ENCODE measurements around the gene SETD7. TPM values are rescaled to one million over a fixed set of nuclear protein-coding genes. Genes with fewer than 3 reads are reported as not detected.
"Not testable (repeated sequence)": the region's sequence is repeated elsewhere in the genome, so short reads cannot be mapped to it uniquely, and the experiment has no call there.

SETD7 gene
- polyA plus RNA-seq, 2 donors, result 9.9 to 12.0 TPM

- 63 to 82% methylated on average over 11 of the region's 11 CpGs for WGBS, 2 donors
- Histone ChIP-seq H3K27me3 (ENCODE audit: control insufficient read depth in 1 of 2, insufficient read depth in 2 of 2, low read length in 2 of 2) (no peaks in the 10 kb centered on the region), H3K9me3 (ENCODE audit: control insufficient read depth in 2 of 2, insufficient read depth in 1 of 2, low read depth in 1 of 2, low read length in 1 of 2) (no peaks in the 10 kb centered on the region), H3K4me1 (ENCODE audit: control insufficient read depth in 2 of 2, insufficient read depth in 2 of 2, low read length in 1 of 2) (no peaks in the 10 kb centered on the region), H3K27ac (ENCODE audit: low read depth in 2 of 2, low read length in 1 of 2) (no peak overlapping the region), H3K36me3 (ENCODE audit: control insufficient read depth in 2 of 2, insufficient read depth in 2 of 2, low read length in 1 of 2) (no peaks in the 10 kb centered on the region), H3K4me3 (ENCODE audit: low read depth in 1 of 2, low read length in 2 of 2) (no peak overlapping the region)
Observed at GRCh38 chr4:139484783-139485311, 71.2 kb downstream of the SETD7 start.

DNA sequence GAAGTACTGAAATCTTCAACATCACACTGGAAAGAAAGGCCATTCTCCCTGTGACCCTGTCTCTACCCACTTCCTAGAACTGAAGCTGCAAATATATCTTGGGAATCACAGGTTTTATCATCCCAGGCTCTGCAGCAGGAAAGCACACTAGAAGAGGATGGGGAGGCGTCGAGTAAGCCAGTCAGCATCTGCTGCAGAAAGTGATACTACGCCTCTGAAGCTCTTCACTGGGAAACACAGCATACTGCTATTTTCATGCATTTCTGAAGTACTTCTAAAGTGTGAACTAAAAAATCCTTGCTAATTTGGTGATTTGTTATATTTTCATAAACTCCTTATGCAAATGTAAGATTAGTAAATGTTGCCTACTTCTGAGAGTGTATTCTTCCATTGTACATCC, 73.0 kb downstream of the SETD7 start:
- H3K4me1 ChIP-seq (ENCODE audit: control insufficient read depth in 2 of 2, insufficient read depth in 2 of 2, low read length in 1 of 2), result no peaks in the 10 kb centered on the region
- no peaks in the 10 kb centered on the region for H3K9me3 ChIP-seq (ENCODE audit: control insufficient read depth in 2 of 2, insufficient read depth in 1 of 2, low read depth in 1 of 2, low read length in 1 of 2)
- no peaks in the 10 kb centered on the region for H3K36me3 ChIP-seq (ENCODE audit: control insufficient read depth in 2 of 2, insufficient read depth in 2 of 2, low read length in 1 of 2)
- no peak overlapping the region for H3K27ac ChIP-seq (ENCODE audit: low read depth in 2 of 2, low read length in 1 of 2)
- 97 to 100% methylated on average over 3 of the region's 3 CpGs for WGBS, 2 donors
- H3K27me3 ChIP-seq (ENCODE audit: control insufficient read depth in 1 of 2, insufficient read depth in 2 of 2, low read length in 2 of 2), result no peaks in the 10 kb centered on the region
- H3K4me3 ChIP-seq (ENCODE audit: low read depth in 1 of 2, low read length in 2 of 2), result no peak overlapping the region

DNA sequence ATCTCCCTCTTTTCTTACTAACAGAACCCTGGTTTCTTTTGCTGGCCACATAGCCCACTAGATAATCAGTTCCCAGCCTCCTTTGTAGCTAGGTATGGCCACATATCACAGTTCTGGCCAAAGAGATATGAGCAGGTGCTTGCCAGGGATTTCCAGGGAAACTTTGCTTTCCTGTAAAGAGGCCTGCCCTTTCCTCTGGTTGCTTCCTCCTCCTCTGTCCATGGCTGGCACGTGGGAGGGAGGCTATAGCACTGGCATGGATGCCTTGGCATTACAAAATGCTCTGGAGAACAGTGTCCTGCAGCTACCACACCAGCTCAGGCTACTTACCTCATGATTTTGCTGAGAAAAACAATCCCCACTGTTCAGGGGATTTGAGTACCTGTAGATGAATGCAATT, 74.6 kb downstream of the SETD7 start:
- Histone ChIP-seq H3K27ac (ENCODE audit: low read depth in 2 of 2, low read length in 1 of 2) (no peak overlapping the region), H3K27me3 (ENCODE audit: control insufficient read depth in 1 of 2, insufficient read depth in 2 of 2, low read length in 2 of 2) (no peaks in the 10 kb centered on the region)
- 50 to 65% methylated on average over 1 of the region's 1 CpG for WGBS, 2 donors

GRCh38 chr4:139476363-139476762, 79.7 kb downstream of the SETD7 start:
- H3K4me3 ChIP-seq (ENCODE audit: low read depth in 1 of 2, low read length in 2 of 2), result no peak overlapping the region
- no peaks in the 10 kb centered on the region for H3K9me3 ChIP-seq (ENCODE audit: control insufficient read depth in 2 of 2, insufficient read depth in 1 of 2, low read depth in 1 of 2, low read length in 1 of 2)
- H3K27me3 ChIP-seq (ENCODE audit: control insufficient read depth in 1 of 2, insufficient read depth in 2 of 2, low read length in 2 of 2), result no peaks in the 10 kb centered on the region
- 84 to 96% methylated on average over 4 of the region's 4 CpGs for WGBS, 2 donors
- H3K27ac ChIP-seq (ENCODE audit: low read depth in 2 of 2, low read length in 1 of 2), result no peak overlapping the region
- no peaks in the 10 kb centered on the region for H3K4me1 ChIP-seq (ENCODE audit: control insufficient read depth in 2 of 2, insufficient read depth in 2 of 2, low read length in 1 of 2)
- H3K36me3 ChIP-seq (ENCODE audit: control insufficient read depth in 2 of 2, insufficient read depth in 2 of 2, low read length in 1 of 2), result no peaks in the 10 kb centered on the region

More for the DNA sequence above, 74.6 kb downstream of the SETD7 start:
- Histone ChIP-seq H3K4me1 (ENCODE audit: control insufficient read depth in 2 of 2, insufficient read depth in 2 of 2, low read length in 1 of 2) (no peaks in the 10 kb centered on the region), H3K9me3 (ENCODE audit: control insufficient read depth in 2 of 2, insufficient read depth in 1 of 2, low read depth in 1 of 2, low read length in 1 of 2) (no peaks in the 10 kb centered on the region), H3K4me3 (ENCODE audit: low read depth in 1 of 2, low read length in 2 of 2) (no peak overlapping the region), H3K36me3 (ENCODE audit: control insufficient read depth in 2 of 2, insufficient read depth in 2 of 2, low read length in 1 of 2) (no peaks in the 10 kb centered on the region)

DNA sequence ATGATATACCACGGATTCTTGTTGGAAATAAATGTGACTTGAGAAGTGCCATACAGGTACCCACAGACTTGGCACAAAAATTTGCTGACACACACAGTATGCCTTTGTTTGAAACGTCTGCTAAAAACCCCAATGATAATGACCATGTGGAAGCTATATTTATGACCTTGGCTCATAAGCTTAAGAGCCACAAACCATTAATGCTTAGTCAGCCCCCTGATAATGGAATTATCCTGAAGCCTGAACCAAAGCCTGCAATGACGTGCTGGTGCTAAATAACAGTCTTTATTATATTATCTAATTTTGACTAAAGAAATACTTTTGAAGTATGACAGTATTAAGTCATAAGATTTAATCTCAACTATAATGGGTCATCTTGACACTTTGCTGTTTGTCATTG, 83.2 kb downstream of the SETD7 start:
- WGBS, 2 donors, result 77 to 79% methylated on average over 3 of the region's 3 CpGs
- Histone ChIP-seq H3K4me1 (ENCODE audit: control insufficient read depth in 2 of 2, insufficient read depth in 2 of 2, low read length in 1 of 2) (peaks cover 0 to 2% of the 10 kb centered on the region in 2 donors), H3K36me3 (ENCODE audit: control insufficient read depth in 2 of 2, insufficient read depth in 2 of 2, low read length in 1 of 2) (no peaks in the 10 kb centered on the region), H3K27me3 (ENCODE audit: control insufficient read depth in 1 of 2, insufficient read depth in 2 of 2, low read length in 2 of 2) (no peaks in the 10 kb centered on the region), H3K9me3 (ENCODE audit: control insufficient read depth in 2 of 2, insufficient read depth in 1 of 2, low read depth in 1 of 2, low read length in 1 of 2) (no peaks in the 10 kb centered on the region), H3K27ac (ENCODE audit: low read depth in 2 of 2, low read length in 1 of 2) (no peak overlapping the region), H3K4me3 (ENCODE audit: low read depth in 1 of 2, low read length in 2 of 2) (no peak overlapping the region)

GRCh38 chr4:139470997-139471665, 84.9 kb downstream of the SETD7 start:
- no peak overlapping the region for H3K27ac ChIP-seq (ENCODE audit: low read depth in 2 of 2, low read length in 1 of 2)
- peaks cover 0 to 2% of the 10 kb centered on the region in 2 donors for H3K4me1 ChIP-seq (ENCODE audit: control insufficient read depth in 2 of 2, insufficient read depth in 2 of 2, low read length in 1 of 2)
- H3K27me3 ChIP-seq (ENCODE audit: control insufficient read depth in 1 of 2, insufficient read depth in 2 of 2, low read length in 2 of 2), result no peaks in the 10 kb centered on the region
- no peaks in the 10 kb centered on the region for H3K36me3 ChIP-seq (ENCODE audit: control insufficient read depth in 2 of 2, insufficient read depth in 2 of 2, low read length in 1 of 2)
- H3K9me3 ChIP-seq (ENCODE audit: control insufficient read depth in 2 of 2, insufficient read depth in 1 of 2, low read depth in 1 of 2, low read length in 1 of 2), result no peaks in the 10 kb centered on the region
- whole genome bisulfite sequencing, 2 donors, result 94% methylated on average over 6 of the region's 6 CpGs
- no peak overlapping the region for H3K4me3 ChIP-seq (ENCODE audit: low read depth in 1 of 2, low read length in 2 of 2)

DNA sequence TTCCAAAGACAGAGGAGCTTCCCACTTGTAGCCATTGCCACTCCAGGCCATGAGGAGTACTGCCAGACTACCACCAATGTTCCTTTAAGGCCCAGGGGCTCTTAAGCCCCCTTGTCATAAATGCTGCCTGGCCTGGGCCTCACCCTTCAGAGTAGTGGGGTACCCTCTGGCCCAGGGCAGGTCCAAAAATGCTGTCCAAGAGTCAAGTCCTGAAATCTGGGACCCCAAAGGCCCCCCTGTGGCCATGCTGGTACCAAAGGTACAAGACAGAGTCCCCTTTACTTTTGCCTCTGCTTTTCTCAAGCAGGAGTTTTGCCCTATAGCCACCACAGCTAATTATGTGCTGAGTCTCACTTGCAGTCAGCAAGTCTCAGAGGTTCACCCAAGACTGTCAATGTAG, 85.7 kb downstream of the SETD7 start:
- Histone ChIP-seq H3K9me3 (ENCODE audit: control insufficient read depth in 2 of 2, insufficient read depth in 1 of 2, low read depth in 1 of 2, low read length in 1 of 2) (no peaks in the 10 kb centered on the region), H3K4me1 (ENCODE audit: control insufficient read depth in 2 of 2, insufficient read depth in 2 of 2, low read length in 1 of 2) (peaks cover 0 to 2% of the 10 kb centered on the region in 2 donors), H3K4me3 (ENCODE audit: low read depth in 1 of 2, low read length in 2 of 2) (no peak overlapping the region), H3K27ac (ENCODE audit: low read depth in 2 of 2, low read length in 1 of 2) (no peak overlapping the region), H3K36me3 (ENCODE audit: control insufficient read depth in 2 of 2, insufficient read depth in 2 of 2, low read length in 1 of 2) (no peaks in the 10 kb centered on the region), H3K27me3 (ENCODE audit: control insufficient read depth in 1 of 2, insufficient read depth in 2 of 2, low read length in 2 of 2) (no peaks in the 10 kb centered on the region)

- Histone ChIP-seq H3K36me3 (ENCODE audit: control insufficient read depth in 2 of 2, insufficient read depth in 2 of 2, low read length in 1 of 2) (no peaks in the 10 kb centered on the region), H3K4me3 (ENCODE audit: low read depth in 1 of 2, low read length in 2 of 2) (no peak overlapping the region), H3K27me3 (ENCODE audit: control insufficient read depth in 1 of 2, insufficient read depth in 2 of 2, low read length in 2 of 2) (no peaks in the 10 kb centered on the region), H3K4me1 (ENCODE audit: control insufficient read depth in 2 of 2, insufficient read depth in 2 of 2, low read length in 1 of 2) (peaks cover 0 to 2% of the 10 kb centered on the region in 2 donors), H3K27ac (ENCODE audit: low read depth in 2 of 2, low read length in 1 of 2) (no peak overlapping the region), H3K9me3 (ENCODE audit: control insufficient read depth in 2 of 2, insufficient read depth in 1 of 2, low read depth in 1 of 2, low read length in 1 of 2) (no peaks in the 10 kb centered on the region)
- WGBS, 2 donors, result 65 to 90% methylated on average over 1 of the region's 1 CpG
Observed at GRCh38 chr4:139469869-139470268, 86.2 kb downstream of the SETD7 start.

DNA sequence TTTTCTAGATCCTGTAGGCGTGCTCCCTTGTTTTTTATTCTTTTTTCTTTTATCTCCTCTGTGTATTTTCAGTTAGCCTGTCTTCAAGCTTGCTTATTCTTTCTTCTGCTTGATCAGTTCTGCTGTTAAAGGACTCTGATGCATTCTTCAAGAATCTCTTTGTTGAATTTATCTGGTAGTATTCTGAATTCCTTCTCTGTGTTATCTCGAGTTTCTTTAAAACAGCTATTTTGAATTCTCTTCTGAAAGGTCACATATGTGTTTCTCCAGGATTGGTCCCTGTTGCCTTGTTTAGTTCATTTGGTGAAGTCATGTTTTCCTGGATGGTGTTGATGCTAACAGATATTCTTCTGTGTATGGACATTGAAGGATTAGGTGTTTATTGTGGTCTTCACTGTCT, 86.8 kb downstream of the SETD7 start:
- H3K4me1 ChIP-seq (ENCODE audit: control insufficient read depth in 2 of 2, insufficient read depth in 2 of 2, low read length in 1 of 2), result peaks cover 0 to 2% of the 10 kb centered on the region in 2 donors
- H3K4me3 ChIP-seq (ENCODE audit: low read depth in 1 of 2, low read length in 2 of 2), result no peak overlapping the region
- WGBS, 2 donors, result 91 to 93% methylated on average over 2 of the region's 2 CpGs
- H3K9me3 ChIP-seq (ENCODE audit: control insufficient read depth in 2 of 2, insufficient read depth in 1 of 2, low read depth in 1 of 2, low read length in 1 of 2), result no peaks in the 10 kb centered on the region
- H3K27ac ChIP-seq (ENCODE audit: low read depth in 2 of 2, low read length in 1 of 2), result no peak overlapping the region
- no peaks in the 10 kb centered on the region for H3K36me3 ChIP-seq (ENCODE audit: control insufficient read depth in 2 of 2, insufficient read depth in 2 of 2, low read length in 1 of 2)
- H3K27me3 ChIP-seq (ENCODE audit: control insufficient read depth in 1 of 2, insufficient read depth in 2 of 2, low read length in 2 of 2), result no peaks in the 10 kb centered on the region

GRCh38 chr4:139468756-139469155, 87.3 kb downstream of the SETD7 start:
- H3K36me3 ChIP-seq (ENCODE audit: control insufficient read depth in 2 of 2, insufficient read depth in 2 of 2, low read length in 1 of 2); H3K4me1 ChIP-seq (ENCODE audit: control insufficient read depth in 2 of 2, insufficient read depth in 2 of 2, low read length in 1 of 2); H3K4me3 ChIP-seq (ENCODE audit: low read depth in 1 of 2, low read length in 2 of 2); H3K9me3 ChIP-seq (ENCODE audit: control insufficient read depth in 2 of 2, insufficient read depth in 1 of 2, low read depth in 1 of 2, low read length in 1 of 2); H3K27me3 ChIP-seq (ENCODE audit: control insufficient read depth in 1 of 2, insufficient read depth in 2 of 2, low read length in 2 of 2); H3K27ac ChIP-seq (ENCODE audit: low read depth in 2 of 2, low read length in 1 of 2): not testable (repeated sequence)

Data from esophagus (tissue), 2 donors.